Aortic smooth muscle cell (primary cell): ENCODE measurements around the gene KDELR1. TPM values are rescaled to one million over a fixed set of nuclear protein-coding genes. Genes with fewer than 3 reads are reported as not detected.

Source experiments
- total RNA-seq: library from RNA; depleted of rRNA; stranded (reverse); fragments of >200 nt; gene quantifications from 2 replicates; pipeline ENCODE4 v1.2.3, GENCODE V29; 2014

Gene KDELR1
- 46.0 and 66.4 TPM in 2 replicates for total RNA-seq

GRCh38 chr19:48391100-48392005 is at the start of gene KDELR1:
KDELR1 (minus strand) TSS chr19:48391551; CDS start chr19:48391358, 193 bp downstream.

DNA sequence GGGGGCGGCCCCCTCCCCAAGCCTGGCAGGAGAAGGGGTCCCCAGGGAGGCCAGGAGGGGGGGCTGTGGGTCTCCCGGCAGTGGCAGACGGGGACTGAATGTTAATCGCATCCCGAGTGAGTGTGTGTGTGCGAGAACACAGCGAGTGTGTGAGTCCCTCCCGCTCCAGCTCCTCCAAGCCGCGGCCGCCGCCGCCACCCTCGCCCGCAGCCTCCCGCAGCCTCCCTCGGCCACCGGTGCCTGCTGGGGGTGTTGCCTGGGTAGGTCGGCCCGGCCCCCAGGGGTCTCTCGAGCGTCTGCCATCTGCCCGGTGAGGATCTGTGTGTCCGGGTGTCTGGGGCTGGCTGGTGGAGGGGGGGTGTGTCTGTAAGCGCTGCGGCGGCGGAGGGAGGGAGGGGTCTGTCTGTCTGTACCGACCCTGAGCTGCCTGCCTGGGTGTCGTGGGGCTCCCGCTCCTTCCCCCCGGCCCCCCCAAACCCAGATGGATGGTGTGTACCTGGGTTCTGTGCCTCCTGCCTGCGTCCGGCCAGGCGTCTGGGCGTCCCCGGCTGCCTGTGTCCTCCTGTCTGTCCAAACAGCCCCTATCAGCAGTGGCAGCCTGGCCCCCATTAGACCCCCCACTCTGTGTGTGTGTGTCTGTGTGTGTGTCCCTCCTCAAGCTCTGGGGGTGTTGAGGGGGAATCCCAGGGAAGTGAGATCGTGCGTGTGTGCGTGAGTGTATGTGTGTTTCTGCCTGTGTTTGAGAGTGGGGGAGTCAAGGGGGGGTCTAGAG is 2.4 kb upstream of the KDELR1 start, which contains the start of gene GRIN2D:
Gene GRIN2D (plus strand): TSS at position 110 of the 772 bp plus-strand sequence. CDS start 4,725 bp downstream, outside the sequence.

DNA sequence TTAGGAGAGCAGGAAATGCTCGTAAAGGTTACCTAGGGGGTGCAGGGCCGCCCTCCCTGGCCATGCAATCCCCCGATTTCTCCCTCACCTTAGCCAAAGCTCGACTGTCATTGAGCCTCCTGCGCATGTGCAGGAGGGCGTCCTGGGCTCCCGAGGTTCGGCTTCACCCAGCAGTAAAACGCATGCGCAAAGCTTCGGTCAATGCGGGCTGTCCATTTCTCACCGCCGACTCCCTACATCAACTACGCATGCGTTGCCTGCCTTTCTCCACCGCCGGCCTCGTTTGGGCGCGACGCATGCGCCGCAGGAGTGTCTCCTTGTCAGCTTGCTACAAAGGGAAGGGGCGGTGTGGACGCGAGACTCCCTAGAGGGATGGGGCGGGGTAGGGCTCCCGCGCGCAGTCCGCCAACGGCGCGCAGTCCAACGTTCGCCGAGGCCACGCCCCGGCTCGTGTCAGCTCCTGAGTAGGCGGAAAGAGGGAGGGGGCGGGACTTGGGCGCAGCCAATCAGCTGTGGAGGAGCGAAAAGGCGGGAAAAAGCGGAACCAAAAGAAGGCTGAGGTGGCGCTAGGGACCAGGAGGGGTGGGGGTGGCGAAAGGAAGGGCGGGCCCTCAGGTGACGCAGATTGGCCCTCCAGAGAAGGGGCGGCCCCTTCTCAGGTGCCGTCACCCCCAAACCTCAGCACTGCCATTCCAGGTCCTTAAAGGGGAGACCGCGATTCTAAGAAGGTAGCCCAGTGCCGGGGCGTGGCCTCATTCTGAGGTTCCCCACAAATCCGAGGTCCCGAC is 27.3 kb downstream of the KDELR1 start, which contains the start of the genes SYNGR4 and TMEM143:
Gene SYNGR4 (plus strand): TSS at position 558 of the 788 bp plus-strand sequence. CDS start 1,476 bp downstream, outside the sequence.
Gene TMEM143 (minus strand): TSS at position 131 of the 788 bp plus-strand sequence. CDS start 20 bp downstream, at position 111.

Other genes with a start within 250 kb of the KDELR1 start
- 27.2 and 52.7 TPM in 2 replicates for gene LIG1, start 221.2 kb downstream of the KDELR1 start, total RNA-seq
- 1.4 and 2.1 TPM in 2 replicates for gene ZSWIM9, start 220.9 kb downstream of the KDELR1 start, total RNA-seq
- gene CARD8, start 135.6 kb downstream of the KDELR1 start, total RNA-seq, result 16.5 and 20.0 TPM in 2 replicates
- 0.13 and 0.37 TPM in 2 replicates for gene ZNF114, start 121.5 kb downstream of the KDELR1 start, total RNA-seq
- gene EMP3, start 66.0 kb downstream of the KDELR1 start, total RNA-seq, result 427 and 575 TPM in 2 replicates
- gene TMEM143, start 27.6 kb downstream of the KDELR1 start, total RNA-seq, result 3.4 and 4.2 TPM in 2 replicates
- not detected in 2 replicates for gene SYNGR4, start 27.2 kb downstream of the KDELR1 start, total RNA-seq
- gene GRIN2D, start 2.1 kb upstream of the KDELR1 start, total RNA-seq, result under 0.01 and 0.12 TPM in 2 replicates
- gene GRWD1, start 54.4 kb upstream of the KDELR1 start, total RNA-seq, result 17.2 and 19.7 TPM in 2 replicates
- 0.25 and 0.26 TPM in 2 replicates for gene KCNJ14, start 64.0 kb upstream of the KDELR1 start, total RNA-seq
- gene CYTH2, start 77.8 kb upstream of the KDELR1 start, total RNA-seq, result 33.4 and 42.8 TPM in 2 replicates
- under 0.01 TPM in 1 of 2 replicates, not detected in the other for gene LMTK3, start 120.3 kb upstream of the KDELR1 start, total RNA-seq
- not detected in 2 replicates for gene SULT2B1, start 160.6 kb upstream of the KDELR1 start, total RNA-seq
- gene SPACA4, start 215.2 kb upstream of the KDELR1 start, total RNA-seq, result not detected in 2 replicates
- 0.25 and 1.3 TPM in 2 replicates for gene FAM83E, start 223.5 kb upstream of the KDELR1 start, total RNA-seq
- gene RPL18, start 227.6 kb upstream of the KDELR1 start, total RNA-seq, result 1,560 and 1,803 TPM in 2 replicates
- 6.6 and 7.6 TPM in 2 replicates for gene SPHK2, start 228.0 kb upstream of the KDELR1 start, total RNA-seq
- 6.7 and 10.6 TPM in 2 replicates for gene DBP, start 245.8 kb upstream of the KDELR1 start, total RNA-seq